GM21367 (cell line): ENCODE data around the gene PDE4A.
"Not testable (repeated sequence)": the region's sequence is repeated elsewhere in the genome, so short reads cannot be mapped to it uniquely, and the experiment has no call there.

Experiments
- ATAC-seq: cut with Tn5 transposase; IDR thresholded peaks from one replicate; pipeline ENCODE4 v1.9.1; 2021; ENCODE audit not compliant: unreplicated experiment

PDE4A gene

DNA sequence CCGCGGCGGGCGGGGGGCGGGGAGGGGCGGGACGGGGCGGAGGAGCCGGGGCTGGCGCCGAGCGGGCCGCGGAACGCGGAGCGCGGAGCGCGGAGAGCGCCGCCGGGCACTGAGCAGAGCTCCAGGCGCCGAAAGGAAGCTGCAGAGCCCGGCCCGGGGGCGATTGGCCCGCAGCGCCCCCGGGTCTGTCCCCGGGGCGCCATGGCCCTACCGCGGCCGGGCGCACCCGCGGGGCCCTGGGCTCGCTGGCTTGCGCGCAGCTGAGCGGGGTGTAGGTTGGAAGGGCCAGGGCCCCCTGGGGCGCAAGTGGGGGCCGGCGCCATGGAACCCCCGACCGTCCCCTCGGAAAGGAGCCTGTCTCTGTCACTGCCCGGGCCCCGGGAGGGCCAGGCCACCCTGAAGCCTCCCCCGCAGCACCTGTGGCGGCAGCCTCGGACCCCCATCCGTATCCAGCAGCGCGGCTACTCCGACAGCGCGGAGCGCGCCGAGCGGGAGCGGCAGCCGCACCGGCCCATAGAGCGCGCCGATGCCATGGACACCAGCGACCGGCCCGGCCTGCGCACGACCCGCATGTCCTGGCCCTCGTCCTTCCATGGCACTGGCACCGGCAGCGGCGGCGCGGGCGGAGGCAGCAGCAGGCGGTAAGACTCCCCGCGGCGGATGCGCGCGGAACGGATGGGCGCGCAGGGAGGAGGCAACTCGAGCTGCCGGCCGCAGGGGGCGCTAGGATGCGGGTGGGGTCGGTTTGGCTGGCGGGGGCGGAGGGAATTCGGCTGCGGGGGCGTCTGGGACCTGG, at the start of gene PDE4A:
TSS of gene PDE4A (plus strand) at position 95 of the 796 bp plus-strand sequence. CDS start at position 322, 227 bp downstream.
- no peak for ATAC-seq

DNA sequence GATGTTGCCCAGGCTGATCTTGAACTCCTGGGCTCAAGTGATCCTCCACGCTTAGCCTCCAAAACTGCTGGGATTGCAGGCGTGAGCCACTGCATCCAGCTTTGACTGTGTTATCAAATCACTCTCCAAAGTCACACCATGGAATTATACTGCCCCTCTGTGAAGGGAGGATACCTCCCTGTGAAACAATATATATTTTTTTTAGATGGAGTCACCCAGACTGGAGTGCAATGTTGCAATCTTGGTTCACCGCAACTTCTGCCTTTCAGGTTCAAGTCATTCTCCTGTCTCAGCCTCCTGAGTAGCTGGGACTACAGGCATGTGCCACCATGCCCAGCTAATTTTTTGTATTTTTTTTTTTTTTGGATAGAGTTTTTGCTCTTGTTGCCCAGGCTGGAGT, 47.6 kb upstream of the PDE4A start:
- ATAC-seq: no peak

DNA sequence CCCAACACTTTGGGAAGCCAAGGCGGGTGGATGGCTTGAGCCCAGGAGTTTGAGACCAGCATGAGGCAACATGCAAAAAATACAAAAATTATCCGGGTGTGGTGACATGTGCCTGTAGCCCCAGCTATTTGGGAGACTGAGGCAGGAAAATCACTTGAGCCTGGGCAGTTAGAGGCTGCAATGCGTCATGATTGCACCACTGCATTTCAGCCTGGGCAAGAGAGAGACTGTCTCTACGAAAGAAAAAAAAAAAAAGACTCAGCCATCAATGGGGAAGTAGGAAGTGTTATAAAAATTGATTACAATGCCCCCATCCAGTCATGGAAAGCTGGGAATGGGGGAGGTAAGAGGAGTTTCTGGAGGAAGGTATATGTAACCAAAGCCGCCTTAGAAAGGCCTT, 45.4 kb upstream of the PDE4A start:
- ATAC-seq: no peak

DNA sequence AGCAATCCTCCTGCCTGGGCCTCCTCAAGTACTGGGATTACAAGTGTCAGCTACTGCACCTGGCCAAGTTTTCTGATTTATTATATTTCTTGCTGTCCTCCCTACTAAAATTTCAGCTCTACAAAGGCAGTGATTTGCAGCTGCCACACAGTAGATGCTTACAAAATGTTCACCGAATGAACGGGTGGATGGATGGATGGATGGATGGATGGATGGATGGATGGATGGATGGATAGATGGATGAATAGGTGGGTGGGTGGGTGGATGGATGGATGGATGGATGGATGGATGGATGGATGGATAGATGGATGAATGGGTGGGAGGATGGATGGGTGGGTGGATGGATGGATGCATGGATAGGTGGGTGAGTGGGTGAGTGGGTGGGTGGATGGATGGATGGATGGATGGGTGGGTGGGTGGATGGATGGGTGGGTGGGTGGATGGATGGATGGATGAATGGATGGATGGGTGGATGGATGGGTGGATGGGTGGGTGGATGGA, 43.1 kb upstream of the PDE4A start:
- ATAC-seq: not testable (repeated sequence)

DNA sequence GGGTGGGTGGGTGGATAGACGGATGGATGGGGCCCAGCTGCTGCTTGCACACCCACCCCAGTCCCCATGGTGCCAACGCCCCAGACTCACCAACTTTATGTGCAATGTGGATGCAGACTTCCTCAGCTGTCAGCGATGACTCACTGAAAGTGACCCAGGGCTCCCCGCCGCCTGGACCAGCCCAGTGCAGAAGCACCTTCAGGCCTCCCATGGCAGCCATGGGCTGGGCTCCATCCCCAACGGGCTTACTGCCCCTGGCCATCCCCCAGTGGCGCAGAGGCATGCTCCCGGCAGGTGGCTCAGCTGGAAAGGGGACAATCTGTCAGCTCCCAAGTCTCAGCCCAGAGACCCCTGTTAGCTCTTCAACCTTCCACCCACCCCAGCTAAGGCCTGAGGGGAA, 42.2 kb upstream of the PDE4A start:
- ATAC-seq: no peak

DNA sequence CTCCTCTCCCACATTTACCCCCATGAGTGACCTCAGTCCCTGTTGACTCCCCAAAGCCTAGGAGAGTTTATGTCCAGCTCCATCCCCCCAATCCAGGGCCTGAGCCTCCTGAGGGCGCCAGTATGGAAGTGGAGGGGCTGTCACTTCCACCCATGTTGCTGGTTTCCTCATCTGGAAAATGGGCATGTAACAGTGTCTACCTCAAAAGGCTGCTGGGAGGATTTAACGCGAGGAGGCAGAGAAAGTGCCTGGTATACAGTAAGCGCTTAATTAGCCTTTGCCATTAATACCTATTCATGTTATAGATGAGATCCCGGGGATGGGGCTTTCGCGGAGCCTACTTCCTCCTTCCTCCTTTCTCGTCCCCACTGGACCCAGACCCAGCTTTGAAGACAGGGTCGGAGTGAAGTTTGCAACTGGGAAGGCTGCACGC, 40.4 kb upstream of the PDE4A start:
- no peak for ATAC-seq

DNA sequence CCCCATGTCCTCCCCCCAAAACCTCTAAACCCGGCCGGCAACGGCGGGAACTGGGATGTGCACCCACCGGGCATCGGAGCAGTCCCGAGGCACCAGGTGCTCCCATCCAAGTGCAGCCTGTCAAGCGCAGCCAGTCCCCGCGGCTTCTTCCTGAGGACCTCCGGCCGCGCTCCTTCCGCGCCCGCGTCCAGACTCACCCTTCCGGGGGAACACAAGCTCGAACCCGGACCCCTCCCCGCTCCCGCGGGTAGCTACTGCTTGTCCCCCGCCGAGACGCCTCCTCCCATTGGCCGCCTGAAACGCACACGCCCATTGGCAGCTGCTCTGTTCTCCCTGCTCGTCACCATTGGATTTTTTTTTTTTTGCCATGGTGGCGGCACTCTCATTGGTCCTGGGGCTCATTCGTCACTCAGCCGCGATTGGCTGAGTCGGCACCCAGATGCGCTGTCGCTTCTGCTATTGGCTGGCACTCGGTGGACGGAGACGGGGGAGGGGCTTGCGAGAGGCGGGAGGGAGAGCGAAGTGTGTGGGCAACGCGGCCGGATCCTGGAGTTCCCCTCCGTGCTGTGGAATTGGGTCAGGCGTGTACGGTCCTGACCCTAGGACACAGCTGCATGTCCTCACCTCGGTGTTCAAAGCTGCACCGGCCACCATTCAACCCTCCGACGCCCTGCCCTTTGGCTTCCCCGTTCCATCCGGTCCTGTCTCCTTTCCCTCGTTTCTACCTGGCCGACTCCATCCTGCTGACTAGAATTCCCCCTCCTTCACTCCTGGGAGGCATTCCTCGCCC, 39.8 kb upstream of the PDE4A start, which contains the start of gene TYK2:
TSS of gene TYK2 (minus strand) at position 260 of the 790 bp plus-strand sequence. CDS start 2,166 bp downstream, outside the sequence.
- peak; percentile 81 for ATAC-seq

DNA sequence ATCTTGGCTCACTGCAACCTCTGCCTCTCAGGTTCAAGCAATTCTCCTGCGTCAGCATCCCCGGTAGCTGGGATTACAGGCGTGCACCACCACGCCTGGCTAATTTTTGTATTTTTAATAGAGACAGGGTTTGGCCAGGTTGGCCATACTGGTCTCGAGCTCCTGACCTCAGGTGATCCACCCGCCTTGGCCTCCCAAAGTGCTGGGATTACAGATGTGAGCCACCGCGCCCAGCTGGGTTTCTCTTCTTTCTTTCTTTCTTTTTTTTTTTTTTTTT, 37.2 kb upstream of the PDE4A start:
- not testable (repeated sequence) for ATAC-seq

DNA sequence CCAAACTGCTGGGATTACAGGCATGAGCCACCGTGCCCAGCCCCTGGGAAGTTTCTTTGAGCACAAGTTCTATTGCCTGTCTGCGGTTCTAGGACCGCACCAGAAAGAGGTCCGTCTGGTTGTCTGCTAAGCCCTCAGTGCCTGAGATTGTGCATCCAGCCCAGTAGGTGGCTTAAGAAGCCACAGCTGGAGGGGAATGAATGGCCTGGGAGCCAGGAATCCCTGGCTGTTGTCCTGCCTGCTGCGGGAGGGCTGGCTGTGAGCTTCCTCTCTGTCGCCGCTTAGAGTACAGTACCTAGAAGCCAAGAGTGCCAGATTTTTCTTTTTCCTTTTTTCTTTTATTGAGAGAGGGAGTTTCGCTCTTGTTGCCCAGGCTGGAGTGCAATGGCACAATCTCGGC, 35.8 kb upstream of the PDE4A start:
- no peak for ATAC-seq

DNA sequence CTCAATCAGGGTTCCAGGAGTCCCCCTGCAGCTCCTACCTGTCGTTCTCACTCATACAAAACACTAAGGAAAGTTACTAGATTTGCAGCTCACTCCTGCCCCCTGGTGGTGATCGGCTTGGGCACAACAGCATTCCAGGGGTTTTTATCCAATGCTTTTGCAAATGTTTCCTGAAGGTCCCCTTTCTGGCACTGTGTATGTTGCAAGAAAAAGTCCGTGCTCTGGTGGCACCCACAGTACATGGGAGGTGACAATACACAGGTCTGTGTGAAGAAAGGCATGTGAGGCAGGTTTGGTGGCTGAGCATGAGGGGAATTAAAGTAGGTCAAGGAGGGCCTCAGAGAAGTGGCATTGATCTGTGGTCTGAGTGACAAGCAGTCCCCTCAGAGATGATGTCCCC, 31.4 kb upstream of the PDE4A start:
- ATAC-seq: no peak

DNA sequence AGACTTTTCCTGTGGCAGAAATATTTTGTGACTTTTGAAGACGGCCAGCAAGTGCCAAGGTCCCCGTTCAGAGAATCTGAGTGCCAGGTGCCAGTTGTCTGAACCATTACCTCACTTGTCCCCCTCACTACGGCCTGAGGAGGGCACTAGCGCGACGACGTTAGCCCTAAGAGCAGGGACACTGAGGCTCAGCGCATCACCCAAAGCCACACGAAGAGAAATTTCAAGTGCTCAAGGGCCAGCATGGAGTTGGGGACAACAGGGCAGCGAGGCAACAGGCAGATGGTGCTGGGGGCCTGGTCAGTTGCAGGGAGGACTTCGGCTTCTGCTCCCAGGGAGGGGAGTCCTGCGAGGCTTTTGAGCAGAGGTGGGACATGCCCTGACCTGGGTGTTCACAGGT, 30.5 kb upstream of the PDE4A start:
- ATAC-seq: no peak

DNA sequence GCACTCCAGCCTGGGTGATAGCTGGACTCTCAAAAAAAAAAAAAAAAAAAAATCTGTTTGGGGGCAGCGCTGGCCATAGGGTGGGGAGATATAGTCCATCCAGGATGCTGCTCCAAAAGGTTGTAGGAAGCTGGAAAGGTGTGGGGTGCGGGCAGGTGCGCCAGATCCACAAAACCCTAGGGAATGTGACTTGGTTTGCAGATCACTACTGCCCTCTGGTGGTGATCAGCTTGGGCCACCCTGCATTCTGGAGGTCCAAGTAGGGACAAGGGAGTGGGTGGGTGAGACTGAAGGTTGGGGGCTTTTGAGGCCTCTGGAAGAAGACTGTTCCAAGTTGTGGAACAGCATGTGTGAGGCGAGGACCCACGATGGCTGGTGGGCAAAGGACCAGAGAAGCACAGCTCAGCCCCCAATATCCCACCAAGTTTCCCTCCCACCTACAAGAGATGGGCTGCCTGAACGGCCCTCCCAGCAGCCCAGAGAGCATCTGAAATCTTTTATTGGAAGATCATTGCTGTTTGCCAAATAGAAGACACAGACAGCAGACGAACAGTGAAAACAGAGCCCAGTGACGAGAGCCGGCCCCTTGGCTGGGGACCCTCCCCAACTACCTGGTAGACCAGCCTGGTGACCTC, 29.6 kb upstream of the PDE4A start:
- no peak for ATAC-seq

DNA sequence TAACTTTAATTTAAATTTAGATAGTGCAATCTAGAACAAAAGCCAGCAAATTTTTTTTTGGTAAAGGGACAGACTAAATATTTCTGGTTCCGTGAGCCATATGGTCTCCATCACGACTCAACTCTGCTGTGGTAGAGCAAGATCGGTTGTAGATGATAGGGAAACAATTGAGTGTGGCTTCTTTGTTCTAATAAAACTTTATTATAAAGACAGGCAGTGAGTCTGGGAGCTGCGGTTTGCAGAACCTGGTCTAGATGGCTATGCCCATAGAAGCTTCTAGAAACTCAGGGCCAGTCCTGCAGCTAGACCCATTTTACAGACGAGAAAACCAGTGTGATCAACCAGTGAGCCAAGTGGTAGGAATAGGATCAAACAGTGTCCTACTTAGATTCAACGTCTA, 28.2 kb upstream of the PDE4A start:
- no peak for ATAC-seq

DNA sequence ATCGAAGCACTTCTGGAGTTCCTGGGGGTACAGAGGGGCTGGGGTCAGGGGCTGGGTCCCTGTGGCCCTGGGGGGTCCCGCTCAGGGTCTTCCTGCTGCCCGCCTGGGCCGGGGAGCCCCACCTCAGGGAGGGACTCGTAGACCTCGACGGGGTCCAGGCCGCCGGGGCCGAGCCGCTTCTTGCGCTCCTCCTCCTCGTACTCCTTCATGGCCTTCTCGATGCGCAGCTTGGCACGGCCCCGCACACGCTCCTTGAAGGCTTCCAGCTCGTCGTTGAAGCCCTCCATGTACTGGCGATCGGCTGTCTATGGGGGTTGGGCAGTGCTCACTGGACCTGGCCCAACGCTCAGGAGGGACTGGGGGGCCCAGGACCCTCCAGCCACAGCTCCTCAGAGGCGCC, 27.2 kb upstream of the PDE4A start:
- no peak for ATAC-seq

DNA sequence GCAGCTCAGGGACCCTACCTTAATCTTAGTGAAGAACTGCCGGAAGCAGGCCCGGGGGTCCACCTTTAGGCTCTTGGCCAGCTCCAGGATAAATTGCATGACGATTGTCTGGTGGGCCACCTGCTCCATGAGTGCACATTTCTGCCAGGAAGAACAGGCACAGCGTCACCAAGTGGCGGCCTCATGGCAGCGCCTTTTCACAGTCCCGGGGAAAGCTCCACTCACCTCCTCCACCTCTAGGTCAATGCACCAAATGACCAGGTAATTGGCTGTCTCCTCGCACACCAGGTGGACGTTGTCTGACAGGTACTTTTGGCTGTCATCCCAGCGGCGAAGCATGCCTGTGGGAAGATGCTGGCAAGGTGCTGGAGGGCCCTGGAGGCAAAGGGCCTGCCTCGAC, 25.3 kb upstream of the PDE4A start:
- no peak for ATAC-seq

DNA sequence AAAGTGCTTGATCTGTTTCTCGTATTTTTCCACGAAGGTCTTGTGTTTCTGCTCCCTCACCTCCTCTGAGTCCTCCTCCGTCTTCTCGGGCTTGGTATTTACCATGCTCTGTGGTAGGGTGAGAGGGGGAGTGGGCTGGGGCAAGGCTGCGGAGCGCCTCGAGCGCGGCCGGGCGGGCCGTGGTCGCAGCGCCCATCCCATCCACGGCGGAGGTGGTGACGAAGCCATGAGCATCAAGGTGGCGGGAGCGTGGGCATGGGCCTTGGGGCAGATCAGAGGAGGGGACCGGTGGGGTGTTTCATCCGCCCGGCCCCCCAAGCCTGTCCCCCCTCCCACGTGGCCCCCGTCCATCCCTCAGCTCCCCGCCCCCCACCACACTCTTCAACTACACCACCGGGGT, 24.9 kb upstream of the PDE4A start:
- ATAC-seq: no peak

DNA sequence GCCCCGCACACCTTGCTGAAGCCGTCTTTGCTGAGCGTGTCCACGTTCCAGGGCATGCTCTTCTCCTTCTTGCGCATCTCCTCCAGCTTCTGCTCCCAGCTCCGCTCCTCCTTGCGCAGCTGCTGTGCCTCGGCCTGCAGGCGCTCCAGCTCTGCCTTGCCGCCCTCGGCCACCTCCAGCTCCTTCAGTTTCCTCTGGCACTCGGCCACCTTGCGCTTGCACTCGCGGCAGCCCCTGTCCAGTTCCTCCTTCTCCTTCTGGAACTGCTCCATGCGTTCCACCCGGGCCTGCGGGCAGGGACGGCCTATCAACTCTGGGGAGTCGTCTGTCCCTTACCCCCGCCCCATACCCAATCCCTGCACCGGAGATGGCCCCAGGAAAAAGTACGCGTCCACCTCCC, 24.4 kb upstream of the PDE4A start:
- no peak for ATAC-seq

DNA sequence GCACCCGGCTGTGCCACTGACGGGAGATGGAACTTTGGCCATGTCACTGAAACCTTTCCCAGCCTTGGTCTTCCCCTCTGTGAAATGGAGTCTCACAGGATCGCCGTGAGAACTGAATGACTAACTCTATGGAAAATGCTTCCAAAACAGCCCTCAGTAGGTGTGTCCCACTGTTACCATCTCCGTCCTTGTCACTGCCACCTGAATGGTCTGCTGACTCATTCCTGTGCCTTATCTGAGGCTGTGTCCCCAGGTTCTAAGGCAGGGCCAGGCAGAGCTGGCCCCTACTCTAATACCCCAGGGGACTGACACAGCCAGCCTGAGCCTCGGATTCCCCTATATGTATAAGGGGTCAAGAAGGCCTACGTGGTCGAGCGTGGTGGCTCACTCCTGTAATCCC, 21.5 kb upstream of the PDE4A start:
- ATAC-seq: no peak

DNA sequence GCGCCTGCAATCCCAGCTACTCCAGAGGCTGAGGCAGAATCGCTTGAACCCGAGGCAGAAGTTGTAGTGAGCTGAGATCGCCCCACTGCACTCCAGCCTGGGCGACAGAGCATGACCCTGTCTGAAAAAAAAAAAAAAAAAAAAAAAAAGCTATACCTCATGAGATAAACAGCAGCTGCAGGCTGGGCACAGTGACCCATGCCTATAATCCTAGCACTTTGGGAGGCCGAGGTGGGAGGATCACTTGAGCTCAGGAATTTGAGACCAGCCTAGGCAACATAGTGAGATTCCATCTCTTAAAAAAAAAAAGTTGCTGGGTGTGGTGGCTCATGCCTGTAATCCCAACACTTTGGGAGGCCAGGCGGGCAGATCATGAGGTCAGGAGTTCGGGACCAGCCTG, 21.0 kb upstream of the PDE4A start:
- ATAC-seq: not testable (repeated sequence)

DNA sequence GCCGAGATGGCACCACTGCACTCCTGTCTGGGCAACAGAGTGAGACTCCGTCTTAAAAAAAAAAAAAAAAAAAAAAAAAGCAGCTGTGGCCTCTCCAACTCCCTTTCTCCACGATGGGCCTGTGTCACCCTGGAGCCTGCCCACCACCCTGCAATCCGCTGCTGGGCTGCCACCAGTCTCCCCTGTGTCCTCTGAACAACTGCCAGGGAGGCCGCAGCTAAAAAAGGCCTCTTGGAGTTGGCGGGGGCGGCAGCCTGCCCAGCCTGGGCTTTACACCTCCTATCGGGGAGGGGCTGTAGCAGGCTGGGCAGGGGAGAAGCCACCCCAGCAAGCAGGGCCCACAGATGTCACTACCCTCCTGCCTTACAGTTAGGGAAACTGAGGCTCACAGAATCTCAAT, 20.5 kb upstream of the PDE4A start:
- no peak for ATAC-seq

DNA sequence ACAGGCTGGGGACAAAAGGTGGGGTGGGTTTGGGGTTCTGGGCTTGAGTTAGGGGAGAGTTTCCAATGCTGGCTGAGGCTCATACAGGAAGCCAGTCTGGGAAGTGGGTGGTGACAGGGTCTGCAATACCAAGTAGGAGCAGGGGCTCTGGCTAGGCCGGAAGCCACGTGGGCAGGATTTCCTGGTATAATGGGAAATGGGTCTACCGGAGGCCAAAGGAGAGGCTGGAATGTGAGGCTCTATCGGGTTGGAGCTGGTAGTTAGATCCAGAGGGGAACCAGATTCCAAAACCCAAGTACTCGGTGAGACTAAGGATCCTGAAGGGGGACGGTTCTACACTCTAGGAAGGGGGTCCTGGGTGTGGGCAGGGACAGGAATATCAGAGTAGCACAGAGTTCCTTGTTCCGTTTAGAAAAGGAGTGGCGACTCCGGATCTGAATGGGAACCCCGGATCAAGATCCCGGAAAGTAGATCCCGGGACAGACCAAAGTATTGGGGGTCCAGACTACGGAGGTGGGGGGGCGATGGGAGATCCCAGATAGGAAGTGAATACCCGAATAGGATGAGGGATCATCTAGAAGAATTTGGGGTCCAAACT, 17.8 kb upstream of the PDE4A start:
- no peak for ATAC-seq
